ENCODE results near the gene ARPP19. TPM values are rescaled to one million over a fixed set of nuclear protein-coding genes. Genes with fewer than 3 reads are reported as not detected.
A peak's percentile ranks its signal among the peaks of the same experiment; 100 is the strongest.
"Not testable (repeated sequence)": the region's sequence is repeated elsewhere in the genome, so short reads cannot be mapped to it uniquely, and the experiment has no call there.

ARPP19 gene
- total RNA-seq, 3 donors from 2014 or later (not counting 1 experiment from before 2014, with no cell fraction given) = 110 to 147 (median 121) TPM

- H3K4me1 ChIP-seq (ENCODE audit: control insufficient read depth, insufficient read depth, low read length) = no peaks in the 10 kb centered on the region
- DNase-seq (no peak), ATAC-seq (no peak)
- TF ChIP-seq CTCF (IDR thresholded peaks at IDR 0.05) = no peak
- no peaks in the 10 kb centered on the region for H3K9me3 ChIP-seq (ENCODE audit: control insufficient read depth, insufficient read depth, low read length)
- no peaks in the 10 kb centered on the region for H3K36me3 Mint-ChIP-seq
- H3K36me3 ChIP-seq (ENCODE audit: control insufficient read depth, insufficient read depth, low read length) = no peaks in the 10 kb centered on the region
- no peak overlapping the region for H3K4me3 ChIP-seq (ENCODE audit: low read length)
- 96% methylated on average over 2 of the region's 2 CpGs for WGBS (ENCODE audit: insufficient coverage)
- H3K4me3 Mint-ChIP-seq = no peak overlapping the region
- no peaks in the 10 kb centered on the region for H3K4me1 Mint-ChIP-seq
- H3K27me3 Mint-ChIP-seq (ENCODE audit: low read depth in 2 of 2) = no peaks in the 10 kb centered on the region
- intact Hi-C loops (cut with micrococcal nuclease) = no loop called here
- H3K9me3 Mint-ChIP-seq = no peaks in the 10 kb centered on the region
- no peaks in the 10 kb centered on the region for H3K27me3 ChIP-seq (ENCODE audit: control insufficient read depth, insufficient read depth, low read length)
- H3K27ac ChIP-seq (ENCODE audit: low read length) = no peak overlapping the region
- no peak overlapping the region for H3K27ac Mint-ChIP-seq
Measured at GRCh38 chr15:52575072-52575471, 6.2 kb upstream of the ARPP19 start.

DNA sequence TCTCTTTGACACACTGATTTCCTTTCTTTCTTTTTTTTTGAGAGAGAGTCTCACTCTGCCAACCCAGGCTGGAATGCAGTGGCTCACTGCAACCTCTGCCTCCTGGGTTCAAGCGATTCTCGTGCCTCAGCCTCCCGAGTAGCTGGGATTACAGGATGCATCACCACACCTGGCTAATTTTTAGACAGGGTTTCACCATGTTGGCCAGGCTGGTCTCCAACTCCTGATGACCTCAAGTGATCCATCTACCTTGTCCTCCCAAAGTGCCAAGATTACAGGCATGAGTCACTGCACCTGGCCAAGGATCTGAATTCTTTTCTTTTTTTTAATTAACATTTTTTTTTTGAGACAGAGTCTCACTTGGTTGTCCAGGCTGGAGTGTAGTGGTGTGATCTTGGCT is 5.8 kb upstream of the ARPP19 start:
- DNase-seq; ATAC-seq; H3K27ac Mint-ChIP-seq; H3K9me3 ChIP-seq (ENCODE audit: control insufficient read depth, insufficient read depth, low read length); H3K27me3 Mint-ChIP-seq (ENCODE audit: low read depth in 2 of 2); H3K9me3 Mint-ChIP-seq; intact Hi-C loops (cut with micrococcal nuclease); H3K27ac ChIP-seq (ENCODE audit: low read length); H3K4me3 ChIP-seq (ENCODE audit: low read length); H3K27me3 ChIP-seq (ENCODE audit: control insufficient read depth, insufficient read depth, low read length); H3K4me3 Mint-ChIP-seq; H3K4me1 Mint-ChIP-seq; H3K36me3 Mint-ChIP-seq; H3K36me3 ChIP-seq (ENCODE audit: control insufficient read depth, insufficient read depth, low read length); H3K4me1 ChIP-seq (ENCODE audit: control insufficient read depth, insufficient read depth, low read length): not testable (repeated sequence)
- 100% methylated on average over 3 of the region's 3 CpGs for WGBS (ENCODE audit: insufficient coverage)

DNA sequence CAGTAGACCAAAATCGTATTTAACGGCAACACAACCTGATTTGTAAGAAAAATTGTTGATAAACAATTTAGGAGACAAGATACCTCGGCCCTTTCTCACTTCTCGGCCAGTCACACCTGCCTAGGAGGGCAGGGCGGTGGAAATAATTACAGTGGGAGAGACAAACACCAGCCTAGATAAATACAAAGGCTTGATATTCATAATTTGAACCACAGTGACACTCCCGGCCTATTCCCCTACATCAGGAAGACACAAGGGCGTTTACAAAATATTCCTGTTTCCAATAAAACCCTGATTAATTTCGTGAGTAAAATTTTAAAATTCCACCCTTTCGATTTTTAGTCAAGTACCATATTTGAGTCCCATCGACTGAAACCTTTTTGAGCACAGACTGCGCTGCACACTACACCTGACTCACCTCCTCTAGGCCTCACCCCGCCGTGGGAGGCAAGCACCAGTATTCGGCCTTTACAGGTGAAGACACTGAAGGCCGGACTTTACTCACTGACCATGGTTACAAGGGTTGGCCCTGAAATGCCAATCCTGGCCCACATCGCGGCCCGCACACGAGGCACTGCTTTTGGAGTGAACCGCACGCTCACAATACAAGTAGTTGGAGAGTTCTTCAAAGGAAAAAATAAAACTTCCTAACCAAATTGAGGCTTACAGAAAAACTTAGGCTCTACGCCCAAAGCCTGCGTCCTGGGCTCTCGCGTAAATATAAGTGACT is 794 bp downstream of the ARPP19 start:
- Histone ChIP-seq H3K27ac (ENCODE audit: low read length) (peak overlapping the region; percentile 85), H3K27me3 (ENCODE audit: control insufficient read depth, insufficient read depth, low read length) (no peaks in the 10 kb centered on the region), H3K4me3 (ENCODE audit: low read length) (peak overlapping the region; percentile 42), H3K36me3 (ENCODE audit: control insufficient read depth, insufficient read depth, low read length) (no peaks in the 10 kb centered on the region), H3K9me3 (ENCODE audit: control insufficient read depth, insufficient read depth, low read length) (no peaks in the 10 kb centered on the region), H3K4me1 (ENCODE audit: control insufficient read depth, insufficient read depth, low read length) (peaks cover 24% of the 10 kb centered on the region)
- 5% methylated on average over 25 of the region's 25 CpGs for WGBS (ENCODE audit: insufficient coverage)
- DNase-seq (peak in 1 of 2 donors; percentile 56), ATAC-seq (peak; percentile 6 to 43 (median 26))
- Mint-ChIP-seq H3K36me3 (no peaks in the 10 kb centered on the region), H3K4me1 (peaks cover 32% of the 10 kb centered on the region in 2 donors), H3K27ac (peak overlapping the region; percentile 90 to 97), H3K9me3 (no peaks in the 10 kb centered on the region), H3K27me3 (ENCODE audit: low read depth in 2 of 2) (no peaks in the 10 kb centered on the region), H3K4me3 (peak overlapping the region; percentile 94)
- intact Hi-C loops (cut with micrococcal nuclease) = loop anchor here (1.0 to 2.0 kb wide), 2 partner anchors 39 to 111 kb away; partner anchors contain the start of gene ATOSA
- no peak for TF ChIP-seq CTCF (IDR thresholded peaks at IDR 0.05)

DNA sequence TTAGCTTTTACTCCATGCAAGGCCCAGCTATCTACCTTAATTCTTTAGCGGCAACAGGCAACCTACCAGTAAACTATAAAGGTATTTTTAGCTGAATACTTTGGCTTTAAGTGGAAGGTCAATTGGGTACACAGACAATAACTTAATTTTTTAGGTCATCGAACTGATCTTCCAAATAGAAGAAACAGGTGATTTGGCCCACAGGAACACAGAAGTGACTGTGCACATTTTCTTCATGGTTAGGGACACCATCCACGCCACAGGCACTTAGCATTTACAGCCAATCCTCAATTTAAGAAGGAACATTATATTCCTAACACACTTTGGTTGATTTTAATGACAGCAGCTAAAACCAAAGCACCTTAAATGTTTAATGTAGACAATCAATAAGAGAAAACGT is 1.9 kb downstream of the ARPP19 start:
- H3K27me3 Mint-ChIP-seq (ENCODE audit: low read depth in 2 of 2) = no peaks in the 10 kb centered on the region
- H3K36me3 Mint-ChIP-seq = no peaks in the 10 kb centered on the region
- 64% methylated on average over 3 of the region's 4 CpGs for WGBS (ENCODE audit: insufficient coverage)
- TF ChIP-seq CTCF (IDR thresholded peaks at IDR 0.05) = no peak
- no peaks in the 10 kb centered on the region for H3K9me3 Mint-ChIP-seq
- no peaks in the 10 kb centered on the region for H3K27me3 ChIP-seq (ENCODE audit: control insufficient read depth, insufficient read depth, low read length)
- no peak for ATAC-seq
- H3K36me3 ChIP-seq (ENCODE audit: control insufficient read depth, insufficient read depth, low read length) = no peaks in the 10 kb centered on the region
- no peak overlapping the region for H3K4me3 ChIP-seq (ENCODE audit: low read length)
- peaks cover 38% of the 10 kb centered on the region in 2 donors for H3K4me1 Mint-ChIP-seq
- intact Hi-C loops (cut with micrococcal nuclease) = no loop called here
- DNase-seq = no peak
- H3K9me3 ChIP-seq (ENCODE audit: control insufficient read depth, insufficient read depth, low read length) = no peaks in the 10 kb centered on the region
- H3K4me3 Mint-ChIP-seq = peak overlapping the region; percentile 94
- H3K27ac ChIP-seq (ENCODE audit: low read length) = no peak overlapping the region
- peak overlapping the region; percentile 90 to 97 for H3K27ac Mint-ChIP-seq
- H3K4me1 ChIP-seq (ENCODE audit: control insufficient read depth, insufficient read depth, low read length) = peaks cover 24% of the 10 kb centered on the region

DNA sequence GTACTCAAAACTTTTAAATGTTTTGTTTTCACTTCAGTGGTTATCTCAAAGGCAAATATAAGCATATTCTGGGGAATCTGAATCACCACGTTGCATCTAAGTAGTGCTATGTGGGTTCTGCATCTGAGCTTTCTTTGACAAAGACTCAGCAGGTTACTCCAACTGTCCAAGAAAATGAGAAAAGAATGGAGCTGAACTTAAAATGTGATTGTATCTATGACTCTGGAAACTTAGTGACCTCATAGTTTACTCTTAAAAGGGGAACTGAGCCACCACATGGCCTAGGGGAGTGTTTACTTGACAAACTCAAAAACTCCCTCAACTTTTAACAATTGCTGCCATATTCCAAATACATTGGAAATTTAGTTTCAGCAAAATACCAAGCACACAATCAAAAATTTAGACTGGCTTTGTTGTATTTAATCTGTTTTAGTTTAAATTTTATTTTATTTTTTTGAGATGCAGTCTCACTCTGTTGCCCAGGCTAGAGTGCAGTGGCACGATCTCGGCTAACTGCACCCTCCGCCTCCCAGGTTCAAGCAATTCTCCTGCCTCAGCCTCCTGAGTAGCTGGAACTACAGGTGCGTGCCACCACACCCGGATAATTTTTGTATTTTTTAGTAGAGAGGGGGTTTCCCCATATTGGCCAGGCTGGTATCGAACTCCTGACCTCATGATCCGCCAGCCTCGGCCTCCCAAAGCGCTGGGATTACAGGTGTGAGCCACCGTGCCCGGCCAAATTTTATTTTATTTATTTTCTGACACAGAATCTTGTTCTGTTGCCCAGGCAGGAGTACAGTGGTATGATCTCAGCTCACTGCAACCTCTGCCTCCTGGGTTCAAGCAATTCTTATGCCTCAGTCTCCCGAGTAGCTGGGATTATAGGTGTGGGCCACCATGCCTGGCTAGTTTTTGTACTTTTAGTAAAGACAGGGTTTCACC is 3.1 kb downstream of the ARPP19 start:
- H3K4me1 ChIP-seq (ENCODE audit: control insufficient read depth, insufficient read depth, low read length) = peaks cover 24% of the 10 kb centered on the region
- H3K36me3 ChIP-seq (ENCODE audit: control insufficient read depth, insufficient read depth, low read length); H3K27me3 Mint-ChIP-seq (ENCODE audit: low read depth in 2 of 2); H3K9me3 ChIP-seq (ENCODE audit: control insufficient read depth, insufficient read depth, low read length); H3K27ac ChIP-seq (ENCODE audit: low read length); H3K27me3 ChIP-seq (ENCODE audit: control insufficient read depth, insufficient read depth, low read length); intact Hi-C loops (cut with micrococcal nuclease); ATAC-seq; H3K36me3 Mint-ChIP-seq; H3K4me3 ChIP-seq (ENCODE audit: low read length); H3K9me3 Mint-ChIP-seq; DNase-seq: not testable (repeated sequence)
- Mint-ChIP-seq H3K4me3 (peak overlapping the region; percentile 28), H3K4me1 (peaks cover 43% of the 10 kb centered on the region in 2 donors), H3K27ac (peak overlapping the region; percentile 48 to 51)
- 86% methylated on average over 13 of the region's 13 CpGs for WGBS (ENCODE audit: insufficient coverage)
